ENCODE results near the gene SRPK3.

GRCh38 chrX:153731117-153731844 is 49.6 kb upstream of the SRPK3 start:
- TF ChIP-seq EGR1 (IDR thresholded peaks at IDR 0.05; ENCODE audit: low read depth in 2 of 2) (no peak), ZBTB33 (IDR thresholded peaks at IDR 0.05) (no peak), CTCF (IDR thresholded peaks at IDR 0.05; ENCODE audit: low read depth, low read length, missing input control) (no peak), RAD21 (IDR thresholded peaks at IDR 0.05) (no peak), JUND (IDR thresholded peaks at IDR 0.05) (no peak), RXRA (IDR thresholded peaks at IDR 0.05) (no peak), MAX (IDR thresholded peaks at IDR 0.05) (no peak), YY1 (IDR thresholded peaks at IDR 0.05) (no peak), REST (IDR thresholded peaks at IDR 0.05) (no peak), GABPA (IDR thresholded peaks at IDR 0.05 in 1 of 2, conservative IDR thresholded peaks at IDR 0.05 in 1 of 2) (no peak), TAF1 (conservative IDR thresholded peaks at IDR 0.05) (no peak), SP1 (IDR thresholded peaks at IDR 0.05) (no peak)

All from liver (tissue), 3 donors.